ENCODE data around the gene DOCK2.

The DOCK2 gene

GRCh38 chr5:169791251-169791650 lies 154.2 kb downstream of the DOCK2 start:
- H3K4me3 ChIP-seq (ENCODE audit: low read depth, low read length) = no peak overlapping the region
- TF ChIP-seq, protein P1, sequence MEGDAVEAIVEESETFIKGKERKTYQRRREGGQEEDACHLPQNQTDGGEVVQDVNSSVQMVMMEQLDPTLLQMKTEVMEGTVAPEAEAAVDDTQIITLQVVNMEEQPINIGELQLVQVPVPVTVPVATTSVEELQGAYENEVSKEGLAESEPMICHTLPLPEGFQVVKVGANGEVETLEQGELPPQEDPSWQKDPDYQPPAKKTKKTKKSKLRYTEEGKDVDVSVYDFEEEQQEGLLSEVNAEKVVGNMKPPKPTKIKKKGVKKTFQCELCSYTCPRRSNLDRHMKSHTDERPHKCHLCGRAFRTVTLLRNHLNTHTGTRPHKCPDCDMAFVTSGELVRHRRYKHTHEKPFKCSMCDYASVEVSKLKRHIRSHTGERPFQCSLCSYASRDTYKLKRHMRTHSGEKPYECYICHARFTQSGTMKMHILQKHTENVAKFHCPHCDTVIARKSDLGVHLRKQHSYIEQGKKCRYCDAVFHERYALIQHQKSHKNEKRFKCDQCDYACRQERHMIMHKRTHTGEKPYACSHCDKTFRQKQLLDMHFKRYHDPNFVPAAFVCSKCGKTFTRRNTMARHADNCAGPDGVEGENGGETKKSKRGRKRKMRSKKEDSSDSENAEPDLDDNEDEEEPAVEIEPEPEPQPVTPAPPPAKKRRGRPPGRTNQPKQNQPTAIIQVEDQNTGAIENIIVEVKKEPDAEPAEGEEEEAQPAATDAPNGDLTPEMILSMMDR (IDR thresholded peaks at IDR 0.05; ENCODE audit: low read depth, low read length) = no peak

DNA sequence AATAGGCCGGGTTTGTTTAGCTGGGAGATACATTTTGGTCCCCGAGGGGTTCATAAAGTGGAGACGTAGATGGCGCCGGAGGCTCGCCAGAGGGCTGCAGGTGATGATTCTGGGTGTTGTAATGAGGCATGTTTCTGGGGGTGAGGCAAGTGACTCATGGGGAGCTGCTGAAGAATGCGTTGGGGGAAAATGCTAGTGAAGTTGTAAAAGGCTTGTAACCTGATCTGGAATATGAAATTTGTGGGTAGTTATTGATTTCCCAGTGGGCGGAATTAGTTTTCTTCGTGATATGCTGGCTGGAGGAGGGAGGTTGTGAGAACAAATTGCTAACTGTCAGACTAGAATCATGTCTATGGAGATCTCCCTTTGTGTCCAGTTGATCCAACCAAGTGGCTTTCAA lies 158.3 kb downstream of the DOCK2 start:
- H3K4me3 ChIP-seq (ENCODE audit: low read depth, low read length) = no peak overlapping the region
- TF ChIP-seq, protein P1 (IDR thresholded peaks at IDR 0.05; ENCODE audit: low read depth, low read length) = no peak

DNA sequence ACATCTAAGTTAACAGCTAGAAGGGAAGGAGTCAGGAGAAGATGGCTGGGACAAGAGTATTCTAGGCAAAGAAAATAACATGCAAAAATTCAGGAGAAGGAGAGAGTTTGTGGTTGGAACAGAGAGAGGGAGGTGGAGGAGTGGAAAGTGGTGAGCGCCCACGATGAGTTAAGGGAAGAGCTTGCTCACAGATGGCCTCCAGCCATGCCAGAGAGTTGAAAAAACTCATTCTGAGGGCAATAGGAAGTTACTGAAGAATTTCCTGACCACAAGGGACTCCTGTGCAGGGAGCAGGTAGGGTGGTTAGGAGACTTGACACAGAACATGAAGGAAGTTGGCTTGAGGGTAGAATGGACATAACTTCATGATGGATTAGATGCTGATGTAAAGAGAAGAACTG lies 159.7 kb downstream of the DOCK2 start:
- no peak overlapping the region for H3K4me3 ChIP-seq (ENCODE audit: low read depth, low read length)
- TF ChIP-seq, protein P1 (IDR thresholded peaks at IDR 0.05; ENCODE audit: low read depth, low read length) = no peak

- TF ChIP-seq, protein P1 (IDR thresholded peaks at IDR 0.05; ENCODE audit: low read depth, low read length) = no peak
- no peak overlapping the region for H3K4me3 ChIP-seq (ENCODE audit: low read depth, low read length)
Observed at GRCh38 chr5:169797577-169797976, 160.5 kb downstream of the DOCK2 start.

DNA sequence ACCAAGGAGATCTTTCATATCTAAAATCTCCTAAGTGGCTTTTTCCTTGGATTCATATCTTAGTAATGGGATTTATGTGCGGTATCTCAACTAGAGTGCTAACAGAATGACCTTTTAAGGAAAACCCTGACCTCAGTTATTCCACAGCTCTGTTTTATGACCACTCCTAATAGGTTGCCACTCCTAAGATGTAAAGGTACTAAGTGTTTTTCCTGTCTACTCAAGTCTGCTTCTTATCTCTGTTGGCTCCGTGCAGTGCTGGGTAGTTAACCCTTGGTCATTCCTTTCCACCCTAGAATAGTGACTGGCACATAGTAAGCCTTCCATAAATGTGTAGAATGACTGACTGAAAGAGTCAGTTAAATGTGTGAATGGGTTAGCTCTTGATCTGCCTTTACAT lies 161.4 kb downstream of the DOCK2 start:
- TF ChIP-seq, protein P1 (IDR thresholded peaks at IDR 0.05; ENCODE audit: low read depth, low read length) = no peak
- H3K4me3 ChIP-seq (ENCODE audit: low read depth, low read length) = no peak overlapping the region

- TF ChIP-seq, protein P1 (IDR thresholded peaks at IDR 0.05; ENCODE audit: low read depth, low read length) = no peak
Observed at GRCh38 chr5:169798906-169799660, 162.0 kb downstream of the DOCK2 start.

DNA sequence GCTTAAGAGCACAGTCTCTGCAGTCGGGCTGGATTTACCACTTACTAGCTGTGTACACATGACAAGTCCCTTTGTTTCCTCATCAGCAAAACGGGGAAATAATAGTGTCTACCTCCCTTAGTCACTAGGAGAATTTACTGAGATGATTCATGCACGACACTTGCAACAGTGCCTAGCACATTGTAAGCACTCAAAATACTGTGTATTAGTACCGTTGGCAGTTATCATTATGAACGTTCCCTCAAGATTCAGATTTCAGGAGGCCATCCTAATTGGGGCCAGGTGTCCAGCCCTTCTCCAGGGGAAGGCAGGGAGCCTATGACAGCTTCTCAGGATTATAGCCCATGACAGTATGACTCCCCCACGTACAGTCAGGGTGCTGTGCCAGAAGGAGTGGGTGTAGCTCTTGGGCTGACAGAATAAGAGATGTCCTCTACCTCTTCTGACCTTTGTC lies 164.3 kb downstream of the DOCK2 start:
- no peak overlapping the region for H3K4me3 ChIP-seq (ENCODE audit: low read depth, low read length)
- TF ChIP-seq, protein P1 (IDR thresholded peaks at IDR 0.05; ENCODE audit: low read depth, low read length) = no peak

More at GRCh38 chr5:169798906-169799660, 162.0 kb downstream of the DOCK2 start:
- no peak overlapping the region for H3K4me3 ChIP-seq (ENCODE audit: low read depth, low read length)
